Tibial nerve (tissue), 4 donors: ENCODE data around the gene KRT9. TPM values are rescaled to one million over a fixed set of nuclear protein-coding genes. Genes with fewer than 3 reads are reported as not detected.
"Not testable (repeated sequence)": the region's sequence is repeated elsewhere in the genome, so short reads cannot be mapped to it uniquely, and the experiment has no call there.

Experiments
- DNase-seq, 2 donors: peaks; one replicate each; pipeline ENCODE4 v3.0.0-alpha.2; 2019; ENCODE audit warnings: low spot score in 2 of 2
- H3K27ac ChIP-seq, 4 donors: fragments of 200-600 bp; sonication (generic) in 3 of 4; one replicate each; pipeline ENCODE4 v1.5.1; 2017 to 2019; ENCODE audit warnings: mild to moderate bottlenecking in 1 of 4
- H3K27me3 ChIP-seq, 2 donors: fragments of 200-600 bp; sonication (generic) in 1 of 2; one replicate each; pipeline versions ENCODE4 v1.5.1 to v1.6.0; 2017 to 2019
- H3K36me3 ChIP-seq, 3 donors: fragments of 200-600 bp; sonication (generic); one replicate each; pipeline ENCODE4 v1.5.1; 2018 to 2019
- H3K4me1 ChIP-seq, 4 donors: fragments of 200-600 bp; sonication (generic) in 3 of 4; one replicate each; pipeline ENCODE4 v1.5.1; 2017 to 2019
- H3K4me3 ChIP-seq, 4 donors: fragments of 200-600 bp; sonication (generic) in 3 of 4; one replicate each; pipeline ENCODE4 v1.5.1; 2017 to 2019; ENCODE audit warnings: mild to moderate bottlenecking in 1 of 4, moderate library complexity in 1 of 4
- H3K9me3 ChIP-seq, 4 donors: fragments of 200-600 bp; sonication (generic) in 3 of 4; one replicate each; pipeline ENCODE4 v1.5.1; 2017 to 2019
- EP300 ChIP-seq, 2 donors: sonication (generic); formaldehyde crosslinking; IDR thresholded peaks; one replicate each; pipeline ENCODE4 v1.6.1; 2017; ENCODE audit warnings: antibody characterized with exemption in 2 of 2, mild to moderate bottlenecking in 1 of 2
- POLR2A ChIP-seq, 2 donors: fragments of 450-650 bp; IDR thresholded peaks; one replicate each; pipeline ENCODE4 v1.6.1; 2017; ENCODE audit warnings: antibody characterized with exemption in 2 of 2, mild to moderate bottlenecking in 2 of 2, moderate library complexity in 2 of 2
- WGBS, 2 donors: methylation state at CpG; one replicate each; pipeline ENCODE4 v1.1.5; 2018; 5-methylcytosine and 5-hydroxymethylcytosine counted together
- total RNA-seq, 4 donors: library from RNA; depleted of rRNA; stranded (reverse); fragments of >200 nt; gene quantifications; one replicate each; pipeline ENCODE4 v1.1.0, GENCODE V29; 2016
- TF ChIP-seq, protein P1 (sequence below), 5 experiments: fragments of 200-600 bp in 3 of 5; fragments of 450-650 bp in 2 of 5; sonication (generic) in 3 of 5; IDR thresholded peaks; one replicate each; pipeline ENCODE4 v1.5.1; 2016 to 2019; ENCODE audit warnings: antibody characterized with exemption in 5 of 5, mild to moderate bottlenecking in 3 of 5, moderate library complexity in 2 of 5

Gene KRT9
- total RNA-seq, 4 donors from 2014 or later: not detected

DNA sequence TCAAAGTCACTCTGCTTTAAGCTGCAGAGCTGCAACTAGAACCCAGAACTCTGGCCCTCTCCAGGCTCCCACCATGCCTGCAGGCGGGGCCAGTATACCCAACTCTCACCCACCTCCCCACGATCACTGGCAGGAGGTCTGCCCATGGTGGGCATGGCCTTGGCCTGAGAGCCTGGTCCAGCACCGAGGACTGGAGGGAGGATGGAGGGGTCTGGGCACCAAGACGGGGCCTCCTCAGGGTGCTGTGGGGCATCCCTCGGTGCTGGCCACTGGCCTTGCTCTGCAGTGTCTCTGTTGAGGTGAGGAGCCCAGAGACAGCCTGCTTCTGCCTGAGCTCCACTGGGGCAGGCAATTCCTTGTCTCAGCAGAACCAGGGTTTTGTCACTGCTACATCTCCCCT, 42.2 kb upstream of the KRT9 start:
- H3K36me3 ChIP-seq: no peaks in the 10 kb centered on the region
- no peaks in the 10 kb centered on the region for H3K27me3 ChIP-seq
- no peak overlapping the region for H3K4me3 ChIP-seq
- no peaks in the 10 kb centered on the region for H3K9me3 ChIP-seq
- TF ChIP-seq POLR2A (IDR thresholded peaks at IDR 0.05) (no peak), EP300 (IDR thresholded peaks at IDR 0.05) (no peak)
- TF ChIP-seq, protein P1, sequence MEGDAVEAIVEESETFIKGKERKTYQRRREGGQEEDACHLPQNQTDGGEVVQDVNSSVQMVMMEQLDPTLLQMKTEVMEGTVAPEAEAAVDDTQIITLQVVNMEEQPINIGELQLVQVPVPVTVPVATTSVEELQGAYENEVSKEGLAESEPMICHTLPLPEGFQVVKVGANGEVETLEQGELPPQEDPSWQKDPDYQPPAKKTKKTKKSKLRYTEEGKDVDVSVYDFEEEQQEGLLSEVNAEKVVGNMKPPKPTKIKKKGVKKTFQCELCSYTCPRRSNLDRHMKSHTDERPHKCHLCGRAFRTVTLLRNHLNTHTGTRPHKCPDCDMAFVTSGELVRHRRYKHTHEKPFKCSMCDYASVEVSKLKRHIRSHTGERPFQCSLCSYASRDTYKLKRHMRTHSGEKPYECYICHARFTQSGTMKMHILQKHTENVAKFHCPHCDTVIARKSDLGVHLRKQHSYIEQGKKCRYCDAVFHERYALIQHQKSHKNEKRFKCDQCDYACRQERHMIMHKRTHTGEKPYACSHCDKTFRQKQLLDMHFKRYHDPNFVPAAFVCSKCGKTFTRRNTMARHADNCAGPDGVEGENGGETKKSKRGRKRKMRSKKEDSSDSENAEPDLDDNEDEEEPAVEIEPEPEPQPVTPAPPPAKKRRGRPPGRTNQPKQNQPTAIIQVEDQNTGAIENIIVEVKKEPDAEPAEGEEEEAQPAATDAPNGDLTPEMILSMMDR (IDR thresholded peaks at IDR 0.05): no peak
- peaks cover 0 to 3% (median 0%) of the 10 kb centered on the region in 4 donors for H3K4me1 ChIP-seq
- no peak overlapping the region for H3K27ac ChIP-seq
- 73% methylated on average over 3 of the region's 5 CpGs; no CpG with 5 or more reads in 1 of the 2 donors for WGBS, 2 donors
- no peak for DNase-seq

DNA sequence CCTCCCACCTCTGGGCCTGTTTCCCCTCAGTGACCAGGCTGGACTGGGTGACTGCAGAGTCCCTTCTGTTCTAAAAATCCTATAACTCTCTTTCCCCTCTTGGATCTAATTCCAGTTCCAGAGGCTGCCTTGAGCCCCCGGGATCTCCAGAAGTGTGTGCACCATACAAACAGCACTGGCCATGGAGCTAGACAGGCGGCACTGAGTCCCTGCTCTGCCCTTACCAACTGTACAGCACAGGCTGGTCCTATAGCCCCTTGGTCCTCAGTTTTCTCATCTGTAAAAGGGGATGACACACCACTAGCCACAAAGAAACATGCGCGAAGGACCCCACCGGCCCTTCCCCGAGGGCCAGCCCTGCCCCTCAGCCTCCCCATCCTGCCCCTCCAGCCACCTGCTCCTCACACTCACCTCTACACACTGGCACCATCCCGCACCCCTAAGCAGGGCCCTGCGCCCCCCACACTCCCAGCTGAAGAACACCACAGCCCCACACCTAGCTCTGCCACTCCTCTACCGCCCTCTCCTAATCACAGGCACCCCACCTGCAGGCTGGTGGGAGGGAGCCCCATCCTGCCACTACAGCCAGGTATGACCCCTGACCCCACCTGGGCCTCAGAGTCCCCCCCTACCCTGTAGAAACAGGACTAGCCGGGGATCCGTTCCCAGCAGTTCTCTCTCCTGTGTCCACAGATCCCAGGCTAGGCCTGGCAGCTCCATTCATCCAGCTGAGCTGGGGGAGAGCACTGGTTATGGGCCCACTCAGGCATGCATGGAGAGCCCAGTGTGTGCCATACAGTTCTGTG, 41.6 kb upstream of the KRT9 start:
- Histone ChIP-seq H3K27ac (no peak overlapping the region), H3K4me1 (peaks cover 0 to 3% (median 0%) of the 10 kb centered on the region in 4 donors), H3K27me3 (no peaks in the 10 kb centered on the region), H3K9me3 (no peaks in the 10 kb centered on the region), H3K4me3 (no peak overlapping the region), H3K36me3 (no peaks in the 10 kb centered on the region)
- no peak for DNase-seq
- 82 to 85% methylated on average over 9 to 10 of the region's 11 CpGs for WGBS, 2 donors
- TF ChIP-seq, protein P1 (IDR thresholded peaks at IDR 0.05): no peak
- TF ChIP-seq EP300 (IDR thresholded peaks at IDR 0.05) (no peak), POLR2A (IDR thresholded peaks at IDR 0.05) (no peak)

DNA sequence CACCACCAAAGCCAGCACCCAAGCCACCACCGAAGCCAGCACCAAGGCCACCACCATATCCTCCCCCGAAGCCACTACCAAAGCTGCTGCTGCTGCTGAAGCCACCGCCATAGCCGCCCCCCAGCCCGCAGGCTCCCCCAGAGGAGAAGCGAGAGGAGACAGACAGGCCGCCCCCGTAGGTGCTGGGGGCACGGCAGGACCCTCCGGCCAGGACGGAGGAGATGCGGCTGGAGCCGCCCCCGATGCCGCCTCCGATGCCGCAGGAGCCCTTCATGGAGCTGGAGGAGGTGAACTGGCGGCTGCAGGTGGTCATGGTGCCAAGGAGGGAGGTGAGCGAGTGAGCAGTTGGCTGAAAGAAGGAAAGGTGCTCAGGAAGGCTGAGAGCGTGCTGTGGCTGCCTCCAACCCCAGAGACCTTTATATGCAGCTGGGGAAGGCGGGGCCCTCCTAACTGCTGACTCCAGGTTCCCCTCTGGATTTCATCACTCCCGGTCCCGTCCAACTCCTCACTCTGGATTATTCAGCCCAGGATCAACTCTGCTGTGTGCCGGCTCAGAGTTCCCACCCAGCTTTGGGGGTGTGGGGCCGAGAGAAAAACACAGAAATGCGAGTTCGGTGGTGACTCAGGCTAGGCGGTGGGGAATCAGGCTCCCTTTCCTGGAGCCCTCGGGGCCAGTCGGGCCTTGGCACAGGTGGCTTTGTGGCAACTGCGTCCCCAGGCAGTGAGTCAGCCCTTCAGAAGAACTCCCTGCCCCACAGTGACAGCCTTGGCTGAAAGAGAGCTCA, 40.7 kb upstream of the KRT9 start, which contains the start of gene KRT16:
Gene KRT16 (minus strand): TSS at position 392 of the 785 bp plus-strand sequence. CDS start 79 bp downstream, at position 313.
- not testable (repeated sequence) for H3K9me3 ChIP-seq, H3K27me3 ChIP-seq, H3K36me3 ChIP-seq, H3K4me1 ChIP-seq, DNase-seq, H3K4me3 ChIP-seq, H3K27ac ChIP-seq
- 64 to 74% methylated on average over 26 to 30 of the region's 31 CpGs for WGBS, 2 donors

DNA sequence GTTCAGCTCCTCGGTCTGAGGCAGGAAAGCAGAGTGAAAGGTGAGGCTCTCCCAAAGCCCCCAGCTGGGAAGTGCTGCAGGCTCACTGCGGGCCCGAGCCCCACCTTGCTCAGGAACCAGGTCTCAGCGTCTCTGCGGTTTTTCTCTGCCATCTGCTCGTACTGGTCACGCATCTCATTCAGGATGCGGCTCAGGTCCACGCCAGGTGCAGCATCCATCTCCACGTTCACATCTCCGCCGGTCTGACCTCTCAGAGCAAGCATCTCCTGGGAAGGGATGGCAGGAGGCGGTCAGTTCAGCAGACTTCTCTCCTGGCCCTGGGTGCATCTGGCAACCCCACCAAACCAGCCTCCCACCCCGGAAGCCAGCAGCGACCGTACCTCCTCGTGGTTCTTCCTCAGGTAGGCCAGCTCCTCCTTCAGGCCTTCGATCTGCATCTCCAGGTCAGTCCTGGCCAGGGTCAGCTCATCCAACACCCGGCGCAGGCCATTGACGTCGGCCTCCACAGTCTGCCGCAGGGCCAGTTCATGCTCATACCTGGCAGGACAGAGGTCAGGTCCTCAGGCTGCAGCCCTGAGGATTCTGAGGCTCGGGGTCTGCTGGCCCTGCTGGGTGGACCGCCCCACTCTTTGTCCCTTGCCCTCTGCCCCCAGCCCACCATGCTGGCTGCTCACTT, 39.2 kb upstream of the KRT9 start:
- TF ChIP-seq EP300 (IDR thresholded peaks at IDR 0.05) (no peak), POLR2A (IDR thresholded peaks at IDR 0.05) (no peak)
- TF ChIP-seq, protein P1 (IDR thresholded peaks at IDR 0.05): no peak
- 84 to 96% methylated on average over 24 to 25 of the region's 25 CpGs for WGBS, 2 donors
- Histone ChIP-seq H3K36me3 (no peaks in the 10 kb centered on the region), H3K4me3 (no peak overlapping the region), H3K9me3 (peaks cover 0 to 17% (median 4%) of the 10 kb centered on the region in 4 donors), H3K27ac (no peak overlapping the region), H3K4me1 (peaks cover 0 to 3% (median 0%) of the 10 kb centered on the region in 4 donors), H3K27me3 (no peaks in the 10 kb centered on the region)
- DNase-seq: no peak

DNA sequence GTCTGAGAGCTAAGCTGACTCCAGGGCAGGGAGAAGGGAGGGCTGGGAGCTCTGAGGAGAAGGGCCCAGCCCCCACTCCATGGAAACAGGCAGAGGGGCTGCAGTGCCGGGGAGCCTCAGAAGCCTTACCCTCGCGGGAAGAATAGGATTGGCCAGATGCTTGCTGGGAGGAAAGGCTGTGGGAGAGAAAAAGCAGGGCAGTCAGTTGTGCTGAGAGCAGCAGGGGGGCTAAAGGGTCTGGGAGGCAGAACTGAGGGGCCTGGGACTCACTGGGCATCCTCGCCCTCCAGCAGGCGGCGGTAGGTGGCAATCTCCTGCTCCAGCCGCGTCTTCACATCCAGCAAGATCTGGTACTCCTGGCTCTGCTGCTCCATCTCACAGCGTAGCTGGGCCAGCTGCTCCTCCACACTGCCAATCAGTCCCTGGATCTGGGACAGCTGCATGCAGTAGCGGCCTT, 38.2 kb upstream of the KRT9 start:
- not testable (repeated sequence) for DNase-seq, H3K4me3 ChIP-seq, H3K27ac ChIP-seq, H3K27me3 ChIP-seq, H3K4me1 ChIP-seq, H3K36me3 ChIP-seq
- H3K9me3 ChIP-seq: peaks cover 0 to 21% (median 4%) of the 10 kb centered on the region in 4 donors
- TF ChIP-seq, protein P1 (IDR thresholded peaks at IDR 0.05): peak in 1 of 5 experiments; percentile 7
- WGBS, 2 donors: 10 to 17% methylated on average over 10 of the region's 10 CpGs

DNA sequence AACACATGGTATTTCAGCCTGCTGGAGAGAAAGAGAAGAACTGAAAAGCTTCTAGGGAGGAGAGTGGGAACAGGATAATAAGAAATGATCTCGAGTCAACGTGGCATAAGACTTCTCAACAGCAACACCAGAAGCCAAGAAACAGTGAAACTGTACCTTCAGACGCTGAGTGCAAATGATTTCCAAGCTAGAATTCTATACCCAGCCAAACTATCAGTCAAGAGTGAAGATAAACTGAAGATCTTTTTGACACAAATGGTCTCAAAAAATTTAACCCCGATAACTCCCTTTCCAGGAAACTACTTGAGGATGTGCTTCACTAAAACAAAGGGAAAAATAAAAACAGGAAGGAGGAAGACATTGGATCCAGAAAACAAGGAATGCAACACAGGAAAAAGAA, 35.1 kb upstream of the KRT9 start:
- 73 to 94% methylated on average over 4 of the region's 4 CpGs for WGBS, 2 donors
- H3K27ac ChIP-seq, H3K4me3 ChIP-seq, H3K36me3 ChIP-seq, H3K27me3 ChIP-seq, DNase-seq, H3K4me1 ChIP-seq: not testable (repeated sequence)
- peaks cover 0 to 21% (median 4%) of the 10 kb centered on the region in 4 donors for H3K9me3 ChIP-seq
